Neural cell (in vitro differentiated cells): ENCODE data around the gene EGFL8. TPM values are rescaled to one million over a fixed set of nuclear protein-coding genes. Genes with fewer than 3 reads are reported as not detected.

Source experiments
- H2AFZ ChIP-seq: fragments of 200-600, 300-800 bp; sonication (generic), shearing (Covaris generic); 2 replicates; pipeline ENCODE4 v1.6.0; 2014; ENCODE audit warnings: low read depth, mild to moderate bottlenecking, antibody characterized with exemption, low read length, moderate library complexity
- H3F3A ChIP-seq: fragments of 200-600 bp; shearing (Covaris generic); 2 replicates; pipeline ENCODE4 v1.6.1; 2016; ENCODE audit warnings: mild to moderate bottlenecking, moderate library complexity, mixed read lengths, antibody characterized with exemption, low read length; ENCODE audit not compliant: insufficient read depth, poor library complexity, severe bottlenecking
- H3K27ac ChIP-seq: fragments of 200-600, 300-800 bp; sonication (generic), shearing (Covaris generic); 2 replicates; pipeline ENCODE4 v1.5.1; 2014; ENCODE audit warnings: mild to moderate bottlenecking, low read length, moderate library complexity
- H3K27me3 ChIP-seq: fragments of 300-800, 200-600 bp; sonication (generic), shearing (Covaris generic); 2 replicates; pipeline ENCODE4 v1.6.0; 2014; ENCODE audit warnings: mild to moderate bottlenecking, low read depth, low read length, moderate library complexity; ENCODE audit not compliant: insufficient read depth
- H3K36me3 ChIP-seq: fragments of 300-800, 200-600 bp; sonication (generic), shearing (Covaris generic); 2 replicates; pipeline ENCODE4 v1.5.1; 2014; ENCODE audit warnings: mild to moderate bottlenecking, antibody characterized with exemption, low read length, moderate library complexity; ENCODE audit not compliant: insufficient read depth
- H3K4me2 ChIP-seq: fragments of 300-800, 200-600 bp; sonication (generic), shearing (Covaris generic); 2 replicates; pipeline ENCODE4 v1.6.0; 2014; ENCODE audit warnings: mild to moderate bottlenecking, low read length
- H3K4me3 ChIP-seq: fragments of 300-800, 200-600 bp; sonication (generic), shearing (Covaris generic); 2 replicates; pipeline ENCODE4 v1.5.1; 2014; ENCODE audit warnings: mild to moderate bottlenecking, low read length, moderate library complexity
- H3K79me2 ChIP-seq: fragments of 200-600 bp; shearing (Covaris generic); replicated peaks from 2 replicates; pipeline ENCODE4 v1.6.0; 2014; ENCODE audit warnings: mild to moderate bottlenecking, low read length, moderate library complexity; ENCODE audit not compliant: insufficient read depth
- H3K9ac ChIP-seq: fragments of 300-800, 200-600 bp; sonication (generic), shearing (Covaris generic); 2 replicates; pipeline ENCODE4 v1.6.1; 2016; ENCODE audit warnings: mild to moderate bottlenecking, low read length, mixed read lengths
- H3K9me2 ChIP-seq: fragments of 200-600 bp; shearing (Covaris generic); 2 replicates; pipeline ENCODE4 v1.6.1; 2016; ENCODE audit warnings: mild to moderate bottlenecking, low read length, mixed read lengths; ENCODE audit not compliant: insufficient read depth
- H3K9me3 ChIP-seq: fragments of 200-600, 300-800 bp; sonication (generic), shearing (Covaris generic); 2 replicates; pipeline ENCODE4 v1.6.1; 2016; ENCODE audit warnings: mild to moderate bottlenecking, mixed run types, low read length, moderate library complexity, mixed read lengths
- H4K20me1 ChIP-seq: fragments of 200-600 bp; shearing (Covaris generic); 2 replicates; pipeline ENCODE4 v1.6.1; 2016; ENCODE audit warnings: mild to moderate bottlenecking, mixed run types; ENCODE audit not compliant: insufficient read depth
- CTCF ChIP-seq: fragments of 450-650 bp; IDR thresholded peaks from 2 replicates; pipeline ENCODE4 v1.5.1; 2014; ENCODE audit warnings: antibody characterized with exemption, mild to moderate bottlenecking, moderate library complexity; ENCODE audit not compliant: poor library complexity, severe bottlenecking
- EP300 ChIP-seq: fragments of 450-650 bp; conservative IDR thresholded peaks from 2 replicates; pipeline ENCODE4 v1.6.1; 2014; ENCODE audit warnings: antibody characterized with exemption, mild to moderate bottlenecking, moderate library complexity; ENCODE audit not compliant: poor library complexity, severe bottlenecking
- EZH2 ChIP-seq: fragments of 200-600, 300-800 bp; shearing (Covaris generic), sonication (generic); IDR thresholded peaks from 2 replicates; pipeline ENCODE4 v1.6.1; 2014; ENCODE audit warnings: antibody characterized with exemption, low read length, borderline replicate concordance, mild to moderate bottlenecking; ENCODE audit not compliant: insufficient read depth, poor library complexity, severe bottlenecking
- MXI1 ChIP-seq: fragments of 450-650 bp; conservative IDR thresholded peaks from 2 replicates; pipeline ENCODE4 v1.6.1; 2014; ENCODE audit warnings: antibody characterized with exemption, mild to moderate bottlenecking; ENCODE audit not compliant: poor library complexity, severe bottlenecking
- POLR2AphosphoS5 ChIP-seq: IDR thresholded peaks from 2 replicates; pipeline ENCODE4 v1.6.1; 2012
- RAD21 ChIP-seq: fragments of 450-650 bp; conservative IDR thresholded peaks from 2 replicates; pipeline ENCODE4 v1.6.1; 2014; ENCODE audit warnings: antibody characterized with exemption, mild to moderate bottlenecking, moderate library complexity
- REST ChIP-seq: IDR thresholded peaks from 2 replicates; pipeline ENCODE4 v1.6.1; 2012; ENCODE audit warnings: borderline replicate concordance
- SMC3 ChIP-seq: fragments of 450-650 bp; conservative IDR thresholded peaks from 2 replicates; pipeline ENCODE4 v1.6.1; 2014; ENCODE audit warnings: antibody characterized with exemption, mild to moderate bottlenecking, moderate library complexity; ENCODE audit not compliant: poor library complexity
- TAF1 ChIP-seq: IDR thresholded peaks from 2 replicates; pipeline ENCODE4 v1.6.1; 2012; ENCODE audit warnings: low read depth
- polyA plus RNA-seq: library from polyadenylated mRNA; depleted of rRNA; stranded (reverse); fragments of >200 nt; gene quantifications from 2 replicates; pipeline ENCODE4 v1.2.3, GENCODE V29; 2014

The EGFL8 gene
- polyA plus RNA-seq, 1 donor from 2014 or later, result 22.4 TPM

GRCh38 chr6:32163559-32164258 is 686 bp upstream of the EGFL8 start:
- Histone ChIP-seq H3F3A (no peaks in the 10 kb centered on the region), H3K79me2 (no peaks in the 10 kb centered on the region), H4K20me1 (no peaks in the 10 kb centered on the region), H3K4me2 (no peak overlapping the region), H3K27ac (no peak overlapping the region), H3K9me3 (no peaks in the 10 kb centered on the region), H3K9ac (no peak overlapping the region), H3K36me3 (no peaks in the 10 kb centered on the region), H3K27me3 (no peaks in the 10 kb centered on the region), H3K4me3 (no peak overlapping the region), H3K9me2 (no peaks in the 10 kb centered on the region), H2AFZ (no peak overlapping the region)
- TF ChIP-seq POLR2AphosphoS5 (peak; percentile 10), RAD21 (no peak)

DNA sequence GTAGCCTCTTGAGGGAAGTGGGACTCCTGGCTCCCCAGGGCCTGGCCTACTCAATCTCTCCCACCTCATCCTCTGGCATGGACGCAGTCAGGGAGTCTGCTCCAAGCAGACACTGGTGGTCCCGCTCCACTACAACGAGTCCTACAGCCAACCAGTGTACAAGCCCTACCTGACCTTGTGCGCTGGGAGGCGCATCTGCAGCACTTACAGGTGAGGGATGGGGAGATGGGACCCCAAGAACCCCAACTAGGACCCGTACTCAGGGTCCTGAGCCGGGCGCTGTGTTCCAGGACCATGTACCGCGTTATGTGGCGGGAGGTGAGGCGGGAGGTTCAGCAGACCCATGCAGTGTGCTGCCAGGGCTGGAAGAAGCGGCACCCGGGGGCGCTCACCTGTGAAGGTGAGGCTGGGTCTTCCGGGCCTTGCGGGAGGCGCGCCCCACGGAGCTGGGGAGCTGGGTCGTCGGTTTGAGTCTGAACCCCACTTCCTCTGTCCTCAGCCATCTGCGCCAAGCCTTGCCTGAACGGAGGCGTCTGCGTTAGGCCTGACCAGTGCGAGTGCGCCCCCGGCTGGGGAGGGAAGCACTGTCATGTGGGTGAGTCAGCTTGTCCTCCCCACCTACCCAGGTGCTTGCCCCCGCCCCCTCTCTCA is 2.1 kb downstream of the EGFL8 start:
- H3K9me2 ChIP-seq, result no peaks in the 10 kb centered on the region
- H3K4me2 ChIP-seq, result no peak overlapping the region
- H3K9me3 ChIP-seq, result no peaks in the 10 kb centered on the region
- H3K36me3 ChIP-seq, result no peaks in the 10 kb centered on the region
- H3F3A ChIP-seq, result no peaks in the 10 kb centered on the region
- no peak overlapping the region for H3K9ac ChIP-seq
- H3K79me2 ChIP-seq, result no peaks in the 10 kb centered on the region
- H3K27me3 ChIP-seq, result no peaks in the 10 kb centered on the region
- no peak overlapping the region for H3K4me3 ChIP-seq
- no peak overlapping the region for H3K27ac ChIP-seq
- no peaks in the 10 kb centered on the region for H4K20me1 ChIP-seq
- TF ChIP-seq SMC3 (no peak), MXI1 (no peak), EZH2 (no peak), POLR2AphosphoS5 (no peak), RAD21 (no peak), REST (no peak), CTCF (no peak), EP300 (no peak), TAF1 (no peak)
- H2AFZ ChIP-seq, result no peak overlapping the region
